PFSK-1 (cell line): Measurements from ENCODE around the gene UBE2I.

Experiments
- FOXP2 ChIP-seq: optimal IDR thresholded peaks from 2 replicates; pipeline ENCODE3; 2011; ENCODE audit warnings: borderline replicate concordance, control low read depth, inconsistent platforms; ENCODE audit not compliant: insufficient read depth; ENCODE audit errors: extremely low read length, extremely low read depth
- POLR2AphosphoS5 ChIP-seq: IDR thresholded peaks from 2 replicates; pipeline ENCODE4 v1.6.1; 2012; ENCODE audit warnings: low read depth, mild to moderate bottlenecking, control low read depth, low read length, moderate library complexity
- REST ChIP-seq, 2 experiments: IDR thresholded peaks; 2 replicates each; pipeline versions ENCODE4 v1.6.1 to v1.8.0; 2011 to 2012; ENCODE audit warnings: low read depth in 2 of 2, low read length in 2 of 2, control low read depth in 1 of 2, inconsistent platforms in 1 of 2, mild to moderate bottlenecking in 1 of 2, moderate library complexity in 1 of 2; ENCODE audit not compliant: insufficient read depth in 1 of 2
- SIN3A ChIP-seq: IDR thresholded peaks from 2 replicates; pipeline ENCODE4 v1.6.1; 2012; ENCODE audit warnings: mild to moderate bottlenecking, low read length, moderate library complexity, borderline replicate concordance; ENCODE audit not compliant: insufficient read depth
- TAF1 ChIP-seq: IDR thresholded peaks from 2 replicates; pipeline ENCODE4 v1.6.1; 2012; ENCODE audit warnings: low read length, control low read depth, borderline replicate concordance; ENCODE audit not compliant: insufficient read depth

UBE2I gene

DNA sequence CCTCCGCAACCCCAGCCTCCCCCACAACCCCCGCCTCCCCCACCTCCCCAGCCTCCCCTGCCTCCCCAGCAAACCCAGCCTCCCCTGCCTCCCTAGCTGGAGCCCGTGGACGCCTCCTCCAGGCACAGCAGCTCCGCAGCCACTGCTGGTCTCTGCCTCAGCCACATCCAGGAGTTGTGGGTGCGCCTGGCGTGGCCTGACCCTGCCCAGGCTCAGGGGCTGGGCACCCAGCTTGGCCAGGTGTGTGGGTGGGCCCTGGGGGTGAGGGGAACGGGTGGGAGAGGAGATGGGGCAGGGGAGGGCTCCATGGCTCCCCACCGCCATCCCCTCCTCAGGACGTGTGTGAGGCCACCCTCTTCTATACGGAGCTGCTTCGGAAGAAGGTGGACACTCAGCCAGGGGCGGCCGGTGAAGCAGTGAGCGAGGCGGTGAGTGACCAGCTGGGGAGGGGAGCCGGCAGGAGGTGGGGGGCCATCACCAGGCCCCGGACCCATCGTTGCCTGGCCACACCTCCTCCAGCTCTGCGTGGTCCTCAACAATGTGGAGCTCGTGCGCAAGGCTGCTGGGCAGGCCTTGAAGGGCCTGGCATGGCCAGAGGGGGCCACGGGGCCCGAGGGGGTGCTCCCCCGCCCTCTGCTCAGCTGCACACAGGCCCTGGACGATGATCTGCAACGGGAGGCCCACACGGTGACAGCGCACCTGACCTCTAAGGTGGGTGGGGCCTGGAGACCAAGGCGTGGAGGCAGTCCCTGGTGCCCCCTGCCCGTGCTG lies 36.4 kb downstream of the UBE2I start:
- TF ChIP-seq REST (IDR thresholded peaks at IDR 0.05; ENCODE audit: insufficient read depth in 1 of 2, low read depth in 2 of 2, low read length in 2 of 2), result no peak
- TF ChIP-seq SIN3A, result no peak
- no peak for TF ChIP-seq FOXP2
- no peak for TF ChIP-seq POLR2AphosphoS5
- TF ChIP-seq TAF1, result no peak

DNA sequence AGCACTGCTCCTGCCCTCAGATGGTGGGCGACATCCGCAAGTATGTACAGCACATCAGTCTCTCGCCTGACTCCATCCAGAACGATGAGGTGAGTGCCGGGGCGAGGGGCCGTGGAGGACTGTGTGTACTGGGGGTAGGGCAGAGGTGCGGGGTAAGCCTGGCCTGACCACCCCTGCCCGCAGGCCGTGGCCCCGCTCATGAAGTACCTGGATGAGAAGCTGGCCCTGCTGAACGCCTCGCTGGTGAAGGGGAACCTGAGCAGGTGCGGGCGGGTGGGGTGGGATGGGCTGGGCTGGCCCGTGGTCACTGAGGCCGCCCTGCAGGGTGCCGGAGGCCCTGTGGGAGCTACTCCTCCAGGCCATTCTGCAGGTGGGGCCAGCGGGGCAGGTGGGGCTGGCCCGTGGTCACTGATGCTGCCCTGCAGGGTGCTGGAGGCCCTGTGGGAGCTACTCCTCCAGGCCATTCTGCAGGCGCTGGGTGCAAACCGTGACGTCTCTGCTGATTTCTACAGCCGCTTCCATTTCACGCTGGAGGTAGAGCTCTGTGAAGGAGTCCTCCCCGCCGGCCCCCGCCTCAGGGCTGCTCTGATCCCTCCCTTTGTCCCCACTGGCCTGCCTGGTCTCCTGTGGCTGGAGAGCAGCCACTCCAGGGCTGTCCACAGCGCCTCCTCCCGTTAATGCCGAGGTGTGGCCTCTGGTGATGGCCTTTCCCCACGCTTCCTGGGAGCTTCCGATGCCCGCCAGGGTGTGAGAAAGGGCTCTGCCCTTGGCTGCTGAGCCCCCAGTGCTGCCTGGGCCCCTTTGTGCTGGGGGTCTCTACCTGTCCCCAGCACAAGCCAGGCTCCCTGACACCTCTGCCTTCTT lies 37.2 kb downstream of the UBE2I start:
- no peak for TF ChIP-seq SIN3A
- TF ChIP-seq FOXP2, result no peak
- no peak for TF ChIP-seq POLR2AphosphoS5
- TF ChIP-seq REST (IDR thresholded peaks at IDR 0.05; ENCODE audit: insufficient read depth in 1 of 2, low read depth in 2 of 2, low read length in 2 of 2), result no peak
- TF ChIP-seq TAF1, result no peak

DNA sequence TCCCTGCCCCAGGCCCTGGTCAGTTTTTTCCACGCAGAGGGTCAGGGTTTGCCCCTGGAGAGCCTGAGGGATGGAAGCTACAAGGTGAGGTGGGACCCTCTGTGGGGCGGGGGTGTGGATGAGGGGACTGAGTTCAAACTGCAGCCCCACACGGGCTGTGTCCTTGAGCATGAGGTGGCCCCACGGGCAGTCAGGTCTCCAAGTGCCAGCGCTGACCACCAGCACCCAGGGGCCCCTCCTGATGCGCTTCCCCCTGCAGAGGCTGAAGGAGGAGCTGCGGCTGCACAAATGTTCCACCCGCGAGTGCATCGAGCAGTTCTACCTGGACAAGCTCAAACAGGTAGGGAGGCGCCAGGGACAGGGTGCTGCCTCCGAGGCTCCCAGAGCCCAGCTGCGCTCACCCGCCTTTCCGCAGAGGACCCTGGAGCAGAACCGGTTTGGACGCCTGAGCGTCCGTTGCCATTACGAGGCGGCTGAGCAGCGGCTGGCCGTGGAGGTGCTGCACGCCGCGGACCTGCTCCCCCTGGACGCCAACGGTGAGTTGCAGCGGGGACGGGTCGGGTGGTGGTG lies 37.9 kb downstream of the UBE2I start:
- TF ChIP-seq REST (IDR thresholded peaks at IDR 0.05; ENCODE audit: insufficient read depth in 1 of 2, low read depth in 2 of 2, low read length in 2 of 2) (no peak), FOXP2 (no peak), SIN3A (no peak), POLR2AphosphoS5 (no peak), TAF1 (no peak)

DNA sequence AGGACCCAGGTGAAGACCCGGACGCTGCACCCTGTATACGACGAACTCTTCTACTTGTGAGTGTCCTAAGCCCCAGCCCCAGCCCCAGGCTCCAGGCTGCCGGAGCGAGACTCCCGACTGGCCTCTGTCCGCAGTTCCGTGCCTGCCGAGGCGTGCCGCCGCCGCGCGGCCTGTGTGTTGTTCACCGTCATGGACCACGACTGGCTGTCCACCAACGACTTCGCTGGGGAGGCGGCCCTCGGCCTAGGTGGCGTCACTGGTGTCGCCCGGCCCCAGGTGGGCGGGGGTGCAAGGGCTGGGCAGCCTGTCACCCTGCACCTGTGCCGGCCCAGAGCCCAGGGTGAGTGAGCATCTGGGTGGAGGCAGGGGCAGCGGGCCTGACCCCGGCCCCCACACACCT lies 38.5 kb downstream of the UBE2I start:
- TF ChIP-seq TAF1 (no peak), SIN3A (no peak), POLR2AphosphoS5 (no peak), REST (IDR thresholded peaks at IDR 0.05; ENCODE audit: insufficient read depth in 1 of 2, low read depth in 2 of 2, low read length in 2 of 2) (no peak), FOXP2 (no peak)
